ENCODE measurements around the gene ALG6.

The ALG6 gene

GRCh38 chr1:63367215-63368103 lies at the start of gene ALG6:
ALG6 (plus strand) TSS chr1:63367627; CDS start chr1:63370978, 3,351 bp downstream.
- peak; percentile 93 for DNase-seq (ENCODE audit: low read depth)

GRCh38 chr1:63317817-63318152 lies 49.6 kb upstream of the ALG6 start:
- DNase-seq (ENCODE audit: low read depth) = no peak

- DNase-seq (ENCODE audit: low read depth) = no peak
Measured at GRCh38 chr1:63318201-63318979, 49.0 kb upstream of the ALG6 start.

DNA sequence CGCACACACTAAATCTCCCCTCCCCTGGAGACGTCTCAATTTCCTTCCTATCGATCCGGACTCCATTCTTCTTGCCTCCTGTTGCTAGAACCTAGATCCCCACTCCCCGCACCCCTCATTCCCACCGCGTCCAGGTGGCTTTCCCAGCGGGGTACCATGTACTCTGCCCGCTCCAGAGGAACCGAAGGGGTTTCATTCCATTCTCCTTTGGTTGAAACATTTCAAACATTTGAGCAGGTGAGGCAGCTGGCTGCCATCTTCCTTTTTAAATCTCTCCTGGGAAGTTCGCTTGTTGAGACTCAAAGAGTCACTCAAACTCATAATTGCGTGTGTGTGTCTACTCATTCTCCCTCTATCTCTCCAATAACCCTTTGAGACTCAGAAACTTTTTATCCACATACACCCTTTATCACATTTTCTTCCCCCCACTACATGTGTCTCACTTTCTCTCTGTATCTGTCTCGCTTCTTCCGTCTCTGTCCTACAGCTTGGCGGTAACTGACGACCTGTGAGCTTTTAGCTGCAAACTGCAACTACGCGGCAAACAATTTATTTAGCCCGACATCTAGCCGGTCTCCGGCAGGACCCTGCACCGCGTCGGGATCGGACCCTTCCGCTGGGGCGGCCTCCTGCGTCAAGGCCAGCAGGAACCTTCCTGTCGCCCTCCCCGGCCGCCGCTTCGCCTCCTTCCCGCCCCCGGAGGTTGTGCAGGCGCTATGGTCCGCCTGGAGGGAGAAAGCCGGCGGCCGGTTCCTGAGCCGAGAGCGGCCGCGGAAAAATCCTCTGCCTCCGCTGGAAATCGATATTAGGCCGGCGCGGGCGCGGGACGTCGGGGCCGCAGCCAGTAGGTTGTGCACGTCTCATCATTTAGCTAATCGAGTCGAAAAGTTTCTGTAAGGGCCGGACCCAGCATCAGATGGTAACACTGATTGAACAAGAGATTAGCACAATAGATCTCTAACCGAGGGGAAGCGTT lies 48.1 kb upstream of the ALG6 start:
- no peak for DNase-seq (ENCODE audit: low read depth)

- no peak for DNase-seq (ENCODE audit: low read depth)
Measured at GRCh38 chr1:63320022-63320721, 47.3 kb upstream of the ALG6 start.

DNA sequence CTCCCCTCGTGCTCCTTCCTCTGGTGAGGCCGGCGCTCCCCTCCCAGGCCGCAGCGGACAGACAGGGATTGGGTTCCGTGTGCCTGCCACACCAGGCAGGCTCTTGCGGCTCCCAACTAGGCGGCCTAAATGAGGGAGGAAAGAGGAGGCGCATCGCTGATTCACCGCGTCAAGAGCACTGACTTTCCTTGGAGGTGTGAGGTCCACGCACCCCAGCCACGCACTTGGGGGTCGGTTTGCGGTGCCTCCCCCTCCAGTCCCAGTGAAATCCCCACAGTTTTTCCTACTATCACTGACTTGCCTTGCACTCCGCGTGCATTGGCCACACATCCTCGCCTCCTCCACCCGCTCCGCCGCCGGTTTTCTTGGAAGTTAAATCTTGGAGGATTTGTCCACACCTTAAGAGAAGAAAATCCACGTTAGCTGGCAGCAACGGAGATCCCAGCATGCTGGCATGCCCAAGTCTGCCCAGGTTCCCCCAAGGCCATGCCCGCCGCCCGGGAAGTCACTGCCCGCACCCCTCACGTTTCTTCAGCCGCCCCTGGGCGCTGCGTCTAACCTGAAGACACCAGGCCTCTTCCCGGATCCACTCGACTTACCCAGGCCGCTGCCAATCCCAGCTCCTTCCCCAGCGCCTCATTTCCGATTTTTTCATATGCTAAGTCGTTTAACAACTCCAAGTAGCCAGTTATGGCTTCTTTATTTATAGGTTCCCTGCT lies 46.2 kb upstream of the ALG6 start:
- DNase-seq (ENCODE audit: low read depth) = no peak

- DNase-seq (ENCODE audit: low read depth) = no peak
Measured at GRCh38 chr1:63321785-63322113, 45.7 kb upstream of the ALG6 start.

DNA sequence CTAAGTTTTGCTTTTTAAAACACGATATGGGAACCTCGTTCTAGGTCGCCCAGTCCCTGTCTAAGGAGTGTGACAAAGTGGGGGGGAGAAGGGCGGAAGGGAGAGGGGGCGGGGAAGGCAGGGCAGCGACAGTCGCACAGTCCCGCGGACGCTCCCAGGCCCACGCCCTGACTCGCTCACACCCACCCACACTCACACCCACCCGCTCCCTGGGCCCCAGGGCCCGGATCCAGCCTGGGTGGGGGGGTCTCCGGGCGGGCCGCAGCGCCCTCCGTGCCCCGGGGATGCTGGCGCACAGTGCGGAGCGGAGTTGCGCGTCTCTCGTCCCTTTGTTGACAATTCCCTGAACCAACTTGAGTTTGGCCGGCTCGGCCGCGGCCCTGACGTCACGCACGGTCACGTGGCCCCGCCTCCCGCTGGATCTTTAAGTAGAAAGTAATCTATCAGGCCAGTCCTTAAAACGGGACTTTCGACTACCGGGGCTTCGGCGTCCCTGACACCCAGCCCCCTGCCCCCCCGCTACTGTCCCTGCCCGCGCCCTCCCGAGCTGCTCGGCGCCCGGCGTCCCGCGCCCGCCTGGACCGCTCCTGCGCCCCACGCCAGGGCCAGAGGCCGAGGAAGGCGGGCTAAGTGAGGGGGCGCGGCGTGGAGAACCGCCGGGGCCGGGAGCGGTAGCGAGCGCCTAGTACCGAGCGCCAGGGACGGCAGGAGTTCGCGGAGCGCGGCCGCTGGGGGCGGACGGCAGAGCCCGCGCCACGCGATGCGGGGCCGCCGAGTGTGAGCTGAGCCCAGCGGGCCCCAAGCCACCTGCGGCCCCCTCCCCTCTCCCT lies 45.1 kb upstream of the ALG6 start, which contains the start of gene FOXD3:
Gene FOXD3 (plus strand): TSS at position 454 of the 830 bp plus-strand sequence. CDS start 492 bp downstream, outside the sequence.
- DNase-seq (ENCODE audit: low read depth) = no peak

DNA sequence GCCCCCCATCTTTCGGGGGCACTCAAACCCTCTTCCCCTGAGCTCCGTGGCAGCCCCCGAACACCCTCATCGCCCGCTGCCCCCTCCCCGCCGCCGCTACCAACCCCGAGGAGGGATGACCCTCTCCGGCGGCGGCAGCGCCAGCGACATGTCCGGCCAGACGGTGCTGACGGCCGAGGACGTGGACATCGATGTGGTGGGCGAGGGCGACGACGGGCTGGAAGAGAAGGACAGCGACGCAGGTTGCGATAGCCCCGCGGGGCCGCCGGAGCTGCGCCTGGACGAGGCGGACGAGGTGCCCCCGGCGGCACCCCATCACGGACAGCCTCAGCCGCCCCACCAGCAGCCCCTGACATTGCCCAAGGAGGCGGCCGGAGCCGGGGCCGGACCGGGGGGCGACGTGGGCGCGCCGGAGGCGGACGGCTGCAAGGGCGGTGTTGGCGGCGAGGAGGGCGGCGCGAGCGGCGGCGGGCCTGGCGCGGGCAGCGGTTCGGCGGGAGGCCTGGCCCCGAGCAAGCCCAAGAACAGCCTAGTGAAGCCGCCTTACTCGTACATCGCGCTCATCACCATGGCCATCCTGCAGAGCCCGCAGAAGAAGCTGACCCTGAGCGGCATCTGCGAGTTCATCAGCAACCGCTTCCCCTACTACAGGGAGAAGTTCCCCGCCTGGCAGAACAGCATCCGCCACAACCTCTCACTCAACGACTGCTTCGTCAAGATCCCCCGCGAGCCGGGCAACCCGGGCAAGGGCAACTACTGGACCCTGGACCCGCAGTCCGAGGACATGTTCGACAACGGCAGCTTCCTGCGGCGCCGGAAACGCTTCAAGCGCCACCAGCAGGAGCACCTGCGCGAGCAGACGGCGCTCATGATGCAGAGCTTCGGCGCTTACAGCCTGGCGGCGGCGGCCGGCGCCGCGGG lies 44.2 kb upstream of the ALG6 start:
- DNase-seq (ENCODE audit: low read depth) = no peak

DNA sequence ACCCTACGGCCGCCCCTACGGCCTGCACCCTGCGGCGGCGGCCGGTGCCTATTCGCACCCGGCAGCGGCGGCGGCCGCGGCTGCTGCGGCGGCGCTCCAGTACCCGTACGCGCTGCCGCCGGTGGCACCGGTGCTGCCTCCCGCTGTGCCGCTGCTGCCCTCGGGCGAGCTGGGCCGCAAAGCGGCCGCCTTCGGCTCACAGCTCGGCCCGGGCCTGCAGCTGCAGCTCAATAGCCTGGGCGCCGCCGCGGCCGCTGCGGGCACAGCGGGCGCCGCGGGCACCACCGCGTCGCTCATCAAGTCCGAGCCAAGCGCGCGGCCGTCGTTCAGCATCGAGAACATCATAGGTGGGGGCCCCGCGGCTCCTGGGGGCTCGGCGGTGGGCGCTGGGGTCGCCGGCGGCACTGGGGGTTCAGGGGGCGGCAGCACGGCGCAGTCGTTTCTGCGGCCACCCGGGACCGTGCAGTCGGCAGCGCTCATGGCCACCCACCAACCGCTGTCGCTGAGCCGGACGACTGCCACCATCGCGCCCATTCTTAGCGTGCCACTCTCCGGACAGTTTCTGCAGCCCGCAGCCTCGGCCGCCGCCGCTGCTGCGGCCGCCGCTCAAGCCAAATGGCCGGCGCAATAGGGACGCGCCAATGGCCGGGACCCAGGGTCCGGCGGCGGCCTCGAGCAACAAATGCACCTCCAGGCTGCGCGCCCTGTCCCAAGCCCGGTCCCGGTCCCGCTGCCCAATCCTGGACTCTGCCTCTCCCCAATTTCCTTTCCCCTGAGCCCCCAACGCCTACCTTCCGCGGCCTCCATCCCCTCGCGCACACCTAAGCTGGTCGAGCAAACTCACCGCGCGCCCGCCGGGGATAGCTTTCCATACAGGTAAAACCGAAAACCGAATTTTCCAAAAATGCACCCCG lies 43.3 kb upstream of the ALG6 start:
- DNase-seq (ENCODE audit: low read depth) = no peak

- DNase-seq (ENCODE audit: low read depth) = no peak
Measured at GRCh38 chr1:63324779-63325119, 42.7 kb upstream of the ALG6 start.

DNA sequence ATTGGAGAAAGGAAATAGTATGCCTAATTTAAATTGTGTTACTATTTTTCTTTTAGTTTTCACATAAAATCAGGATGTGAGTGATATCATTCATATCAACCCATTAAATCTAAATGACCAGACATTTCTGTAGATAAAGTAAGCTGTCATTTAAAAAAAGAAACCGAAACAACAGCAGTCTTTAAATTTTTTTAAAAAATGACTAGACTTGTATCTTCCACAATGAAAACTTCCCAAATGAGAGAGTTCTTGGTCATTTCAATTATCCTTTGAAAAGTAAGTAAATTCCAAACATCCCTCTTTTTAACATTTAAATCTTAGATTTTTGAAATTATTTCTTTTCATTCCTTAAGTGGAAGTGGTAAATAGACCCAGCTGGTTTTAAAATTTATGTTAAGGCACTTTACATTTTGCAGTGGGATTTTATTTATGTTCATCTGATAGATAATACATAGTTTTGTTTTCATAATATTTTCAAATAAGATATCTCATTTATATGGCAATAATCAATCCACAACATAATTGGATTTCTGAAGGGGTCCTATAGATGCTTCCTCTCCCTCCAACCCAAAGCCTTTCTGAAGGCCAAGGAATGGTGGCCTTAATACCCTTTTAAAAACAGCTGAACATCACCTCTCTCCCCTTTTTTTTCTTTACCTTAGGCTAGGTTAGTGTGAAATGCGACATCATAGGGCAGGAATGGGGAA lies 42.0 kb upstream of the ALG6 start:
- DNase-seq (ENCODE audit: low read depth) = no peak

GRCh38 chr1:63326106-63326472 lies 41.3 kb upstream of the ALG6 start:
- no peak for DNase-seq (ENCODE audit: low read depth)

GRCh38 chr1:63326473-63327380 lies 40.7 kb upstream of the ALG6 start:
- DNase-seq (ENCODE audit: low read depth) = no peak

GRCh38 chr1:63327417-63328054 lies 39.9 kb upstream of the ALG6 start:
- DNase-seq (ENCODE audit: low read depth) = no peak

GRCh38 chr1:63328122-63328521 lies 39.3 kb upstream of the ALG6 start:
- no peak for DNase-seq (ENCODE audit: low read depth)

All from activated T-helper 9 cell treated with anti-CD3 and anti-CD28 coated beads, Interleukin-2, amount 50 U/mL, for 16 hours (primary cell).